ENCODE results near the gene ROPN1L.

Gene ROPN1L

GRCh38 chr5:10481241-10481935 is 39.7 kb downstream of the ROPN1L start:
- TF ChIP-seq CTCF (conservative IDR thresholded peaks at IDR 0.05) (no peak), ZFX (IDR thresholded peaks at IDR 0.05) (no peak)
- peak overlapping the region; percentile 10; the same call in 1 of the 2 replicates for H3K27ac ChIP-seq

- no peak overlapping the region for H3K27ac ChIP-seq
- no peak for TF ChIP-seq CTCF (conservative IDR thresholded peaks at IDR 0.05)
- TF ChIP-seq ZFX (IDR thresholded peaks at IDR 0.05), result no peak
Measured at GRCh38 chr5:10482791-10483530, 41.3 kb downstream of the ROPN1L start.

- H3K27ac ChIP-seq, result no peak overlapping the region
- TF ChIP-seq CTCF (conservative IDR thresholded peaks at IDR 0.05) (no peak), ZFX (IDR thresholded peaks at IDR 0.05) (no peak)
Measured at GRCh38 chr5:10484774-10485141, 43.1 kb downstream of the ROPN1L start.

GRCh38 chr5:10485142-10485795 is 43.6 kb downstream of the ROPN1L start:
- no peak for TF ChIP-seq CTCF (conservative IDR thresholded peaks at IDR 0.05)
- H3K27ac ChIP-seq, result no peak overlapping the region

- H3K27ac ChIP-seq, result no peak overlapping the region
Measured at GRCh38 chr5:10485897-10486296, 44.2 kb downstream of the ROPN1L start.

GRCh38 chr5:10486511-10487344 is 45.0 kb downstream of the ROPN1L start:
- no peak for TF ChIP-seq CTCF (conservative IDR thresholded peaks at IDR 0.05)
- no peak for TF ChIP-seq ZFX (IDR thresholded peaks at IDR 0.05)
- no peak overlapping the region for H3K27ac ChIP-seq

More at GRCh38 chr5:10485897-10486296, 44.2 kb downstream of the ROPN1L start:
- TF ChIP-seq CTCF (conservative IDR thresholded peaks at IDR 0.05) (no peak), ZFX (IDR thresholded peaks at IDR 0.05) (no peak)
